Lung (tissue), 12 donors: ENCODE measurements around the gene SPTB. TPM values are rescaled to one million over a fixed set of nuclear protein-coding genes. Genes with fewer than 3 reads are reported as not detected.

Experiments
- ATAC-seq: fragments of 200-7000 bp; cut with Tn5 transposase; one replicate; pipeline ENCODE4 v1.9.1; 2020; ENCODE audit warnings: moderate number of reproducible peaks; ENCODE audit not compliant: insufficient read depth, low FRiP score
- DNase-seq, 3 donors: peaks; one replicate each; pipeline ENCODE4 v3.0.0-alpha.2; 2013 to 2017
- H3K27ac ChIP-seq, 2 donors: one replicate each; pipeline ENCODE4 v1.5.1; 2013; ENCODE audit warnings: mild to moderate bottlenecking in 2 of 2, moderate library complexity in 2 of 2, control low read depth in 1 of 2, inconsistent platforms in 1 of 2, low read depth in 1 of 2, low read length in 1 of 2
- H3K27me3 ChIP-seq, 3 donors: one replicate each; pipeline ENCODE4 v1.5.1; 2013; ENCODE audit warnings: low read length in 2 of 3; ENCODE audit not compliant: control insufficient read depth in 3 of 3, insufficient read depth in 3 of 3
- H3K36me3 ChIP-seq, 4 donors: one replicate each; pipeline ENCODE4 v1.5.1; 2013; ENCODE audit warnings: low read length in 4 of 4, mild to moderate bottlenecking in 1 of 4, moderate library complexity in 1 of 4; ENCODE audit not compliant: control insufficient read depth in 4 of 4, insufficient read depth in 4 of 4
- H3K4me1 ChIP-seq, 5 donors: one replicate each; pipeline ENCODE4 v1.5.1; 2013; ENCODE audit warnings: low read length in 5 of 5, mild to moderate bottlenecking in 2 of 5, moderate library complexity in 1 of 5; ENCODE audit not compliant: control insufficient read depth in 5 of 5, insufficient read depth in 5 of 5
- H3K4me3 ChIP-seq: one replicate; pipeline ENCODE4 v1.5.1; 2013; ENCODE audit warnings: mild to moderate bottlenecking, control low read depth, moderate library complexity
- H3K9ac ChIP-seq, 2 donors: one replicate each; pipeline ENCODE4 v1.5.1; 2013; ENCODE audit warnings: low read length in 2 of 2, control low read depth in 1 of 2; ENCODE audit not compliant: insufficient read depth in 1 of 2
- H3K9me3 ChIP-seq, 4 donors: one replicate each; pipeline ENCODE4 v1.5.1; 2013; ENCODE audit warnings: low read length in 3 of 4, mild to moderate bottlenecking in 1 of 4, moderate library complexity in 1 of 4; ENCODE audit not compliant: control insufficient read depth in 4 of 4, insufficient read depth in 3 of 4
- CTCF ChIP-seq: IDR thresholded peaks from 2 replicates; pipeline ENCODE4 v1.5.1; 2012; ENCODE audit warnings: mild to moderate bottlenecking; ENCODE audit errors: control extremely low read depth, extremely low read depth
- WGBS, 2 donors: extraction: QIAGEN DNeasy Blood & Tissue Kit; methylation state at CpG; one replicate each; pipeline ENCODE4 v1.1.7; 2013; 5-methylcytosine and 5-hydroxymethylcytosine counted together
- polyA plus RNA-seq, 2 donors: library from polyadenylated mRNA; stranded (reverse); fragments of 200-250 nt; gene quantifications; one replicate each; pipeline ENCODE4 v1.2.1, GENCODE V29; 2013
- total RNA-seq, 2 donors: library from RNA; depleted of rRNA in 1 of 2; stranded (reverse); fragments of >200 nt in 1 of 2; gene quantifications; one replicate each; pipeline ENCODE4 v1.2.1, GENCODE V29; 2014 to 2021
- donor health status: control.
- donor health status: control.
- donor health status: Bipolar disorder and iron deficiency.
- donor health status: healthy.
- donor health status: DM: yes; HTN: yes; CAD: no.

SPTB gene
- total and polyA plus RNA-seq, 4 donors: 1.2 to 11.5 (median 2.1) TPM

- Histone ChIP-seq H3K27ac (no peak overlapping the region), H3K27me3 (no peaks in the 10 kb centered on the region), H3K9ac (no peak overlapping the region), H3K4me3 (no peak overlapping the region), H3K36me3 (peaks cover 0 to 3% (median 0%) of the 10 kb centered on the region in 4 donors), H3K9me3 (peaks cover 0 to 3% (median 0%) of the 10 kb centered on the region in 4 donors), H3K4me1 (no peaks in the 10 kb centered on the region)
- WGBS, 2 donors: 84 to 88% methylated on average over 3 of the region's 3 CpGs
- DNase-seq: no peak
- no peak for ATAC-seq
- no peak for TF ChIP-seq CTCF
Measured at GRCh38 chr14:64795921-64796320, 83.8 kb downstream of the SPTB start.

DNA sequence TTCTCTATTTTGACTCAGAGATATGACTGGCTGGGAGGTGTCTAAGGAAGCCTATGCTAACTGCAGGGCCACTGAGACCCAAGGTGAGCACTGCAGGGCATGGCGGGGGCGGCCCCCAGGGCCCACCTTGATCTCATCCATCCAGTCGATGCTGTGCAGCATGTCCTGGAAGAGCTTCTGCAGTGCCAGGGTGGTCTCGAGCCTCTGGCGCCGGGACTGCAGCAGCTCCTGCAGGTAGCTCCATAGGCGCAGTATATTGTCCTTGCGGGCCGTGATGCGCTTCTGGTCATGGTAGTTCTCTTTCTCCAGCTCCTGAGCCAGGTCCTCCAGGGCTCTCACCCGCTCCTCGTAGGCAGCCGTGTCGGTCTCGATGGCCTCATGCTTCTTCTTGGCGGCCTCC is 84.5 kb downstream of the SPTB start:
- no peak for DNase-seq
- 94 to 98% methylated on average over 16 of the region's 16 CpGs for WGBS, 2 donors

GRCh38 chr14:64792871-64793560 is 86.7 kb downstream of the SPTB start:
- peaks cover 0 to 3% (median 0%) of the 10 kb centered on the region in 4 donors for H3K36me3 ChIP-seq
- H3K27ac ChIP-seq: no peak overlapping the region
- H3K9ac ChIP-seq: no peak overlapping the region
- H3K4me3 ChIP-seq: no peak overlapping the region
- H3K4me1 ChIP-seq: no peaks in the 10 kb centered on the region
- no peak for DNase-seq
- 96 to 97% methylated on average over 23 to 26 of the region's 26 CpGs for whole genome bisulfite sequencing, 2 donors
- H3K9me3 ChIP-seq: peaks cover 0 to 3% (median 0%) of the 10 kb centered on the region in 4 donors
- H3K27me3 ChIP-seq: no peaks in the 10 kb centered on the region
- ATAC-seq: no peak
- no peak for TF ChIP-seq CTCF

More for the DNA sequence above, 84.5 kb downstream of the SPTB start:
- no peak for TF ChIP-seq CTCF
- Histone ChIP-seq H3K4me1 (no peaks in the 10 kb centered on the region), H3K36me3 (peaks cover 0 to 3% (median 0%) of the 10 kb centered on the region in 4 donors), H3K27me3 (no peaks in the 10 kb centered on the region), H3K9ac (no peak overlapping the region), H3K27ac (no peak overlapping the region), H3K9me3 (peaks cover 0 to 3% (median 0%) of the 10 kb centered on the region in 4 donors), H3K4me3 (no peak overlapping the region)
- ATAC-seq: no peak

GRCh38 chr14:64792231-64792630 is 87.5 kb downstream of the SPTB start:
- WGBS, 2 donors: 84 to 87% methylated on average over 4 of the region's 4 CpGs
- H3K27me3 ChIP-seq: no peaks in the 10 kb centered on the region
- no peak overlapping the region for H3K4me3 ChIP-seq
- H3K27ac ChIP-seq: no peak overlapping the region
- H3K9ac ChIP-seq: no peak overlapping the region
- H3K4me1 ChIP-seq: no peaks in the 10 kb centered on the region
- ATAC-seq: no peak
- TF ChIP-seq CTCF: no peak
- no peaks in the 10 kb centered on the region for H3K36me3 ChIP-seq
- H3K9me3 ChIP-seq: peaks cover 0 to 3% (median 0%) of the 10 kb centered on the region in 4 donors
- peak; percentile 26 to 48 (median 42) for DNase-seq
